ENCODE results near the gene DMD.
"Not testable (repeated sequence)": the region's sequence is repeated elsewhere in the genome, so short reads cannot be mapped to it uniquely, and the experiment has no call there.

The DMD gene

DNA sequence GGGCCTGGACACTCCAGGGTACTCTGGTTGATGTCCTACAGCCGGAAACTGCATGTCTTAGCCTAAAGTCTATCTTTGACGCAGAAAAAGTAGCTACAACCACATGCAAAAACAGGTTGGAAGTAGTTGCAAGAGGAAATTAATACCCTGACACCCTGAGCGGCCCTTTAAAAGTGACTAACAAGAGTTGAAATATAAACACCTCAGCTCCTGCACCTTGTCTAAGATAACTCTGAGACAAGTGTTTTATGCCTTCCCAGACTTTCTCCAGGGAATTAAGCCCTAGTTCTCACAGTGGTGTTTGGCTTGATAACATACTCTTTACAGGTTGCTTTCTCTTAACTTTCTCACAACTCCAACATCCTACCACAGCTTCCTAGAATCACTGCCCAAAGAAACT lies 943.1 kb downstream of the DMD start:
- DNase-seq (ENCODE audit: low read depth) = no peak

DNA sequence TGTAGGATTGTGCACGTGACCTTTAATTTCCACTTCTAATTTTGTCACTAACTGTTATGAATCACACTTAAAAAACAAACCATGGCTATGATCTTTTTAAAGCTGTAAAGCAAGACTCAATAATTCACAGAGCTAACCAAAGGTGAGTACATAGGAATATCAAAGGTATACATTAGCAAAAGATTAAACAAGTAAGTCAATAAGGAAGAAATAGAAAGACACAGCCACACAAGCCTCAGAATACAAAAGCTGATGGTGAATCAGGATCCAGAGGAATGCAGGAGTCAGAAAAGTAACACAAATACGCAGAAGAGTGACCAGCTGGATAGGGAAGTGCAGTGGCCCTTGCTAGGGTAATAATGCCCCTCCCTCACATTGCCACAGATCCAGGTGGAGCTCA lies 943.6 kb downstream of the DMD start:
- no peak for DNase-seq (ENCODE audit: low read depth)

DNA sequence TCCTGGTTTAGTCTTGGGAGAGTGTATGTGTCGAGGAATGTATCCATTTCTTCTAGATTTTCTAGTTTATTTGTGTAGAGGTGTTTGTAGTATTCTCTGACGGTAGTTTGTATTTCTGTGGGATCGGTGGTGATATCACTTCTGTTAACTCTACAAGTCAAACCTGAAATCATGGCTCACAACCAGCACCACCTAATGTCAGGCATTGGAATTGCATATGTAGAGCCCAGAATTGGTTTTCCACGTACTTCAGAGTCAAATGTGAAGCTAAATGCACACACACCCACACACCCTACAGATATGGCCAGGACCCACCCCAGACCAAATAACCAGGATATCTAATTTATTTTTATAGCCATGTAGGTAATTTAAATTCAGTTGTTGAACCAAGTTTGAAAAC lies 964.7 kb downstream of the DMD start:
- DNase-seq (ENCODE audit: low read depth) = not testable (repeated sequence)

DNA sequence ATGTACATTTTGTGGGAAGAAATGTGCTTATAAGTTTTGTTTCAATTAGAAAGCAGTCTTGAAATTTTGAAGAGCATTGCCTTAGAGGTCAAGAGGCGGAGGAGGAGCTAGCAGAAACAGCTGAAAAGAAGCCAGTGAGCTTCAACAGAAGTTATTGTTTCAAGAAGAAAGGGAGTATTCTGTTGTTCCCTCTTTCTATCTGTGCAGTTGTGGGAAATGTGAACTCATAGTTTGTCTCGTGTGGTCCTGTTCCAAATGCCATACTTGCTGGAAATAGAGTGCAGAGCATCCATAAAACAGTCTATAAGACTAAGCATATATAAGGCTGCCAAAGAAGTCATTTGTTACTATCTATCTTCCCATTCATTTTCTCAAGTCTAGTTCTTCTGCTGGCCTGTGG lies 1015.7 kb downstream of the DMD start:
- DNase-seq (ENCODE audit: low read depth) = no peak

DNA sequence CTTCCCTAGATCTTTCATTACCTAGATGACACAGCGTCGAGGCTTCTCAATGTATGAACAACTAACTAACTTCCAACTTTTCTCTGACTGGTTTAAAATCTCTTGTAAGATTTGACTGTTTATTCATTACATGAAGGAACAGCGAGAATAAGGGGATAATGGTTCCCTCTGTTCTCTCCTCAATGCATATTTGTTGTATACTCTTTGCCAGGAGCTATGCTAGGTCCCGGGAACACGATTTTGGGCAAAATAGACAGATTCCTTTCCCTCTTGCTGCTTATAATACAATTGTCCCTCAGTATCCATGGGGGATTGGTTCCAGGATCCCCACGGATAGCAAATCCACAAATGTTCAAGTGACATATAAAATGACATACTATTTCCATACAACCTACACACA lies 1020.0 kb downstream of the DMD start:
- DNase-seq (ENCODE audit: low read depth) = no peak

DNA sequence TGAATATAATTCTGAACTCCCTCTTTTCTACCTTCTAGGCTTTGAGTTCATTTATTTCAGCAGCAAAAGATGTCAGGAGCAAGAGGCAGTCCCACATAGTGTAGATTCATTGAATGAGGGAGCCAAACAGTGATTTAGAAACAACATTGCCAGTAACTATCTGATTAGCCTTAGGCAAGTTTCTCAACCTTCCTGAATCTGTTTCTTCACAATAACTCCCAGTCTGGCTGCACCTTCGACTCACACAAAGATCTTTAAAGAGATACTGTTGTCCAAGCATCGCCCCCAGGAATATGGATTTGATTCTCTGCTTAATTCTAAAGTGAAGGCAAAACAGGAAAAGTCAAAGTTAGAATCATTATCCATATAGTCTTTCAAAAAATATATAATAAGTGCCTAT lies 1026.2 kb downstream of the DMD start:
- no peak for DNase-seq (ENCODE audit: low read depth)

DNA sequence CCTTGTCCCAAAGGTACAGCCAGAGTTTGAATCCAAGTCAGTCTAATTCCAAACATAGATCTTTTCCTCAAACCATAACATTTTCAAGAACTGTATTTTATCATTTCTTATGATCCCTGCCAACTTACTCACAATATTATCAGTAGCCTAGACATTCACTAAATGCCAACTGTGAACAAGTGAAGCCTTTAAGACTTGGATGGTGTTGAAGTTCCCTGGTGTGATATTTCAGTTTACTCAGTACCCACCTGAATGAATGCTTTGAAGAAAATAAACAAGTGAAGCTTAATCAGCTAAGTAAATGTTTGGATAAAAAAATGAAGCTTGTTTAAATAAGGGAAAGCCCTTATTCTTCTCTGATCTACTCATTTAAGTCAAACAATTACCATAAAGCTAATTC lies 1028.3 kb downstream of the DMD start:
- no peak for DNase-seq (ENCODE audit: low read depth)

DNA sequence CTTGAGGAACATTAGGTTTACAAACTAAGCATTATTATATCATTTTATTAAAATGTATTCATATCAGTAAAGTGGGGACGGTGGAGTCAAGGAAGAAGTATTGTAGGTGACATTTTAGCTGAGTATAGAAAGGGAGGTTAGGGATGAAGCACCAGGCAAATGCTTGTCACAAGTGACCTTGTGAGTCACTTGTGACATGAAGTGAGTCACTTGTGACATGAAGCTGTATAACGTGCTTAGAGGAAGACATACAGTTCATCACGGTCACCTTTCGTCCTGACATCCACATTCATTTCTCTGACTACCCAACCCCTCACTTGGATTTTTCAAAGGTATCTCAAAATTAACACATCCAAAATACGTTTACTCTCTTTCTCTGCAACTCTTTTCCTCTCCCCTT lies 1034.8 kb downstream of the DMD start:
- DNase-seq (ENCODE audit: low read depth) = no peak

DNA sequence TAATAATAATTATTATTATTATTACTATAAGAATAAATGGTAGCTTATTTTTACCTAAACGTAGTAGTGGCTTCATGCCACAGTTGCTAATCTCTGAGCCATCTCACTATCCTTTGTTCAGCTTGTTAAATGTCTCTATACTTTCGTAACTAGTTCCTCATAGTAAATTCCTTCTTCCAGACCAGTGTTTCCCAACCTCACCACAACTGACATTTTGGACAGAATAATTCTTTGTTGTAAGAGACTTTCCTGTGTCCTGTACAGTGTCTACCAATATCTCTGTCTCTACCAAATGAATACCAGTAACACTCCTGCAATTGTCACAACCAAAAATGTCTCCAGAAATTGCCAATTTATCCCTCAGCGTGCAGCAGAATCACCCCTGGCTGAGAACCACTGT lies 1040.9 kb downstream of the DMD start:
- DNase-seq (ENCODE audit: low read depth) = no peak

DNA sequence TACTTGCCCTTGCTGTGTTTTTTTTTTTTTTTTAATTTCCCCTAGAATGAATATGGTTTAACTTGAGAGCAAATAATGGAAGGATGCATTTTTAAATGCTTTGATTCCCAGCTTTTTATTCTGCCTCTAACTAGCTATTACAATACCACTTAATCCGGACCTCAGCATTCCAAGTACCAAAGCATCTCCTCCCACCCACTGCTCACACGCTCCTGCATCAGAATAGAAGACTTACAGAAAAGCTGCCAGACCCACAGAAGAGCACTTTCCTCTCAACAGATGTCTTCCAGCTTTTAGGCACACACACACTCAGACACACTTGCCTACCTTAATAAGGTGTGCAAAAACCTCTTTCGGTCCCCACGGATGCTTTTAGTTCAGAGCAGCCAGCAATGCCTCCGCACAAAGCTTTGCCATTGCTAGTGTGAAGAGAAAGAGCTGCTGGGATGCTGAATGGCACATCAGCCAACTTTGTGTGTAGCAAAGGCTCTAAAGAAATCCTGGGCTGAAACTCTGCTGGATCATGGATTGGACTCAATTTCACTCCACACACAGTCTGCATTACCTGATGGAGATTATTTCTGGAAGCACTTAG lies 1056.2 kb downstream of the DMD start:
- DNase-seq (ENCODE audit: low read depth) = no peak

DNA sequence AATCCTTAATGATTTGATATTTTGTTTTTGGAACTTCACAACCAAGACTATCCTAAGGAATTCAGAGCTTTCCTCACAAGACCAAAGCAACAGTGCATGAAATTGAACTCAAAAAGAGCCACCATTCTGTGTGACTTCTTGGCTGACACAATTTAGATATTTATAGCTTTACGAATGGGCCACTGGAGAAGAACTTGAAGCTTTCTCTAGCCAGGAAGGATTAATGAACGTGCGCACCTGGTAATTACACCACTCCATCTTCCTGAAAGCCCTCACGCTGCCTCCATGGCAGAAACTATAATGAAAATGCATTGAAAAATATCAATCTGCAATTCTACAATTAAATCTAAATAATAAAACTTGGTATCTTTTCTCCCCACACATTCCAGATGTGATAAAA lies 1057.8 kb downstream of the DMD start:
- DNase-seq (ENCODE audit: low read depth) = no peak

DNA sequence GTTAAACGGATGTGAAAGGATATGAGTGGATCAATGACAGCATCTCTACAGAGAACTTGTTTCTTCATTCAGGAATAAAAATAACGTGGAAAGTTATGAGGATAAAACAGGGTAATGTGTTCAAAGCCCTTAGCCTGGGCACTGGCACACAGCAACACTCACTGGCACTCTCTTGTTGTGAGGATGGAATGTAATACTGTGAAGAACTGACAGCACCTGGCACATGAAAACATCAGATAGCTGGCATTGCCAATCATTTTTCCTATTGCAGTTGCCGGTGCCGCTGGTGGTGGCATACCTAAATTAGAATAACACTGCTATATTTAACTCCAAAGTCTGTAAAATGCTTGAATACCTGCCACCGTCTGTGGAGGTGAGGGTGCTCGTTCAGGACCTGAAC lies 1061.2 kb downstream of the DMD start:
- DNase-seq (ENCODE audit: low read depth) = no peak

DNA sequence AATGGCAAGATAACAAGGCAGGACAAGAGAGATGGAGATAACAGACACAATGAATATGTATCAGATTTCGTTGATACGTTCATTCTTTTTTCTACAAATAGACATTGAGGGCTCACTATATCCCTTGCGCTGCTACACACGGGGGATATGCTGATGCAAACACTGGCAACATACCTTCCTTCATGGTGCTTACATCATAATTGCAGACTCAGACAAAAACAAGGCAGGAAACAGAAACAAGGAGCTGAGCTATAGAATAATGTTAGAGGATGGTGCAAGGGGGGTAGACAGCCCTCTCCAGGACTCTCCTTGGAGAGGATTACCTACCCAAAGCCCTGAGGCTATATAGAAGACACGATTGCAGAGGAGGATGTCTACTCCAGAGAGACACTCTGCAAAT lies 1069.5 kb downstream of the DMD start:
- DNase-seq (ENCODE audit: low read depth) = no peak

DNA sequence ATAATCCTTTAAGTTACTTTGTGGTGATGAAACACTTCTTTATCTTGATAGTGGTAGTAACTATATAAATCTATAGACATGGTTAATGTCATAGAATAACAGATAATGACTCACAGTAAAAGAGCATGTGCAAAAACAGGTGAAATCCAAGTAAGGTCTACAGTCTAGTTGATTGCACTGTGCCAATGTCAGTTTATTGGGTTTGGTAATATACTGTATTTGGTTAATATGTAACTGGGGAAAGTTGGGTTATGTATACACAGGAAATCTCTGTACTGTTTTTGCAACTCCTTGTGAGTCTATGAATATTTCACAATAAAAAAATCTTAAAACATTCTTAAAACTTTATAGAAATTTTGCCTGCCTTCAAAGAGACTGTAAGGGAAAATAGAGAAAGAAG lies 1071.9 kb downstream of the DMD start:
- no peak for DNase-seq (ENCODE audit: low read depth)

DNA sequence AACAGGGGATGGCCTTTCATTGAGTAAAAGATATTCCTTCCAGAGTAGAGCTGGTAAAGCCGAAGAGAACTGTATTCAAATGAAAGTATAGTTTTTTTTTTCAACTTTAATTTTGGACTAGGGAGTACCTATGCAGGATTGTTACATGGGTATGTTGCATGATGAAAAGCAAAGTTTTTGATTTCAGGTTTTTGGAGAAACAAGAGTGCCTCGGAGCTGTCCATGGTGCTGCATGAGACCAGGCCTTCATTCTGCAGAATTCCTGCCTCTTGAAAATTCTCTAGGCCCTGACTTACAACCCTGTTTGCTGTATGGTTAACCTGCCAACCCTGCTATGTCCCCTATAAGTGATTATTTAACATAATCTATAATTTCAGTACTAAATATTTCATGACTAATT lies 1073.8 kb downstream of the DMD start:
- no peak for DNase-seq (ENCODE audit: low read depth)

DNA sequence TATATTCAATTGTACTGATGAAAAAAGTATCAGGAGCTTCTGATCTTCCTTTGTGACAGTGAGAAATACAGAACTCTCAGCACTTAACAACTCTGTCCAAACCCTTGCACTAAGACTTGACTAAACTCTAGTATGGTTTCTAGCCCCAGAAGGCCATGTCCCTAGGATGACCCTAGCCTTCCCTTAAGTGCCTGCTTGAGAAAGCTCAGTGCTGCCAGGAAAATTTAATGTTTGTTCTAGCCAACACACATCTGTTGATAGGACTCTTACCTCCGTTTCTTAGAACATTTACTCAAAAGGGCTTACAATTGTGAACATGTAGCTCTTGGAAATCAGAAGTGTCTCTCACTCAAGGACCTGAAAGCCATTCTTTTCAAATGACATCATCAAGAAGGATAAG lies 1084.4 kb downstream of the DMD start:
- DNase-seq (ENCODE audit: low read depth) = no peak

DNA sequence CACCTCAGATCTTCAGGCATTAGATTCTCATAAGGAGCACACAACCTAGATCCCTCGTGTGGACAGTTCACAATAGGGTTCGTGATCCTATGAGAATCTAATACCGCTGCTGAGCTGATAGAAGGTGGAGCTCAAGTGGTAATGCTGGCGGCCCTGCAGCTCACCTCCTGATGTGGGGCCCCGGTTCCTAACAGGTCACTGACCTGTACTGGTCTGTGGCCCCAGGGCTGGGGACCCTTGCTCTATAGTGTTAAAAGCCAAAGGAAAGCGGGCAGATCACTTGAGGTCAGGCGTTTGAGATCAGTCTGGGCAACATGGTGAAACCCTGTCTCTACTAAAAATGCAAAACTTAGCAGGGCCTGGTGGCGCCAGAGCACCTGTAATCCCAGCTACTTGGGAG lies 1092.5 kb downstream of the DMD start:
- DNase-seq (ENCODE audit: low read depth) = no peak

DNA sequence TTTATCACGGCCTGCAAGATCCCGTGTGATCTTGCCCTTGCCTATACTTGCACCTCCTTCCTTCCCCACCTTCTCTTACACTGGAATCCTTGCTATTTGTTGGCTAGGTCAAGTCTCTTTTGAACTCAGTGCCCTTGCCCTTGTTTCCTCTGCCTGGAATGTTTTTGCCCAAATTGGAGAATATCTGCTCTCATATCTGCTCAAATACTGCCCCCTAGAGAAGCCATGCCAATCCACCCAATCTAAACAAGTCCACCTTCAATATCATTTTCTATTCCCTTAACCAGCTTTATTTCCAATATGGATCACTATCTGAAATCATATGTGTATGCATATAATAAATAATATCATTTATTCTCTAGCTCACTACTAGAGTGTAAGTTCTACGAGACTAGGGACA lies 1095.3 kb downstream of the DMD start:
- no peak for DNase-seq (ENCODE audit: low read depth)

DNA sequence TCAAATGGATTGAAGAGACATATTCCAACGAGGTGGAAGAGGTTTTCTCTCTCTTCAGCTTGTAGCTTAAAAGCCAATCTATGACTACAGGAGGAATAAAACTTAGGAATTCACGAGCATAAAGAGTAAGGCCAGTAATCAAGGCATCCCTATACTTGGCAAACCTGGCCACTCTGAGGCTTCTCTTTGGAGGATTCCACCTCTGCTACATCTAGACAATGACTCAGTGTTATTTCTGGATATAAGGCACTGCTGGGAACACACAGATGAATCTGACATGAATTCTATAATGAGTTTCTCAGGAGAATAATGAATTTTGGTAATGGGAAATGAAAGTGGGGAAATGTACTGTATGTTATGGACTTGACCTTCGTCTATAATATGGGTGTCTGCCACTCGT lies 1123.7 kb downstream of the DMD start:
- DNase-seq (ENCODE audit: low read depth) = no peak

DNA sequence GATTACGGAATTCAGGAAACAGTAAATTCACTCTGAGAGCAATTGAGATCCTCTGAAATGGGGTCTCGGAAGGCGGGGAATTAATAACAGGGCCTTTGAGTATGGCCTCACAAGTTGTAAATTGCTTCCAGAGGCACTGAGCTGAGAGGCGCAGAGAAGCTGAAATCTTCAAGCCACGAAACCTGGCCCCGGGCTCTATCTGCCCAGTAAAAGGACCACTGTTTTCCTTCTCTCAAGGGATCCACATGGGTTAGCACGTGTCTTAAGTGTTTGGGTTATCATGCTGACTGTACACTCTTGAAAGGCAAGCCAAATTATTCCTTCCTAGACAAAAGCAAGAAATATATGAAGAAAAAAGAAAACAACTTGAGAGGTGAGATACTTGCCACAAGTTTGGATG lies 1126.6 kb downstream of the DMD start:
- DNase-seq (ENCODE audit: low read depth) = no peak

DNA sequence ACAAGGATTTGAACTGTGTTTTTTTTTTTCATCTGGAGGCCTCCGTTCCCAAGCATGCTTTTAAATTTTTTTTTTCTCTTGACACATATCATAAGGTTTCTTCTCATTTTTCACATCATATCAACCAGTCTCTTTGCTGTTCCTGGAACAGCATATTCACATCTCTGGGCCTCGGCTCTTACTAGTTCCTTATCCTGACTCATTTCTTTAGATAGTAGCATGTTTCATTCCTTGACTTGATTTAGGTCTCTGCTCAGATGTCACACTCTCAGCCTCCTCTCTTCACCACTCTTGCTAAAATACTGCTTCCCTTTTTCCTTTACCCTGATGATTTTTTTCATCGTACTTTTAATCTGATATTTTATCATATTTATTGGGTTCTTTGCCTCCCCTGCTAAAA lies 1163.1 kb downstream of the DMD start:
- no peak for DNase-seq (ENCODE audit: low read depth)

DNA sequence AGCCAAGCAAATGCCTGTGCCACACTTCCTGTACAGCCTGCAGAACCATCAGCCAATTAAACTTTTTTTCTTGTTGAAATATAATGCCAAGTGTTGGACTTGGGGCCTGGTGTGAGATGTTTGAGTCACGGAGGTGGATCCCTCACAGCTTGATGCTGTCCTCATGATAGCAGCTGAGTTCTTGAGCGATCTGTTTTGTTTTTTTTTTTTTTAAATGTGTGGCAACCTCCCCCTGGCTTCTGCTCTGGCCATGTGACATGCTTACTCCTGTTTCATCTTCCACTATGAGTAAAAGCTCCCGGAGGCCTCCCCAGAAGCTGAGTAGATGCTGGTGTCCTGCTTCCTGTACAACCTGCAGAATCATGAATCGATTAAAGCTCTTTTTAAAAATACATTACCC lies 1166.2 kb downstream of the DMD start:
- no peak for DNase-seq (ENCODE audit: low read depth)

DNA sequence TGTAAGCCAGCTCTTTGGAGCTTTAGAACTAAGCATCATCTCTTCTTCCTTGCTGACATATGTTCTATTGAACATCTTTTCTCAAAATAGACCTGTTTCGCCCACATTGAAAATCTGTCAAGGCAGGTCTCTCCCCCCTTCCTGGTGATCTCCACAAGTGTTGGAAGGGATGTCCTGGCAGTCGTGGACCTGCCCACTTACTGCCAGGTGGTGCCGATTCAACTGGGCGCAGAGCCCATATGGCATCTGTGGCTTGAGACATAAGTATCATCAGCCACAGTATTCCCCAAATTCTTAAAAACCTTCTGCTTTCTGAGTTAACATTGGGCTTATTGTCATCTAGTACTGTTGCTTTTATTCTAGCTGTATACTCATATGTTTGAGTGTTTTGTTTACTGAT lies 1170.2 kb downstream of the DMD start:
- DNase-seq (ENCODE audit: low read depth) = no peak

DNA sequence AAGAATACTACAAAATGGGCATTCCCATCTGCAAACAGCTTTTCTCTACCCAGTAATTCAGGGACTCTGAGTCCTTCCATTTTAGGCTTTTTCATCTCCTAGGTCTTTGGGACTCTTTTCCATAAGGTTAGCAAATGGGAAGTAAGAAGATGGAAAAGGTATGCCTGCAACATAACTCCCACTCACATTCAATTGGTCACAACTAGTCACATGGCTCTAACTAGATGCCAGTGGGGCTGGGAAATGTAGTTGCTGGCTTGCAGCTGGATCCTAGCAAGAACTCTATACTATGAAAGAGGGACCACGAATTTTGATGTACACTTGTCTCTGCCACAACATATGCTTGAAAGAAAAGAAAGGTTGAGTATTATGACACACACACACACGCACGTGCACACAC lies 1184.6 kb downstream of the DMD start:
- DNase-seq (ENCODE audit: low read depth) = no peak

DNA sequence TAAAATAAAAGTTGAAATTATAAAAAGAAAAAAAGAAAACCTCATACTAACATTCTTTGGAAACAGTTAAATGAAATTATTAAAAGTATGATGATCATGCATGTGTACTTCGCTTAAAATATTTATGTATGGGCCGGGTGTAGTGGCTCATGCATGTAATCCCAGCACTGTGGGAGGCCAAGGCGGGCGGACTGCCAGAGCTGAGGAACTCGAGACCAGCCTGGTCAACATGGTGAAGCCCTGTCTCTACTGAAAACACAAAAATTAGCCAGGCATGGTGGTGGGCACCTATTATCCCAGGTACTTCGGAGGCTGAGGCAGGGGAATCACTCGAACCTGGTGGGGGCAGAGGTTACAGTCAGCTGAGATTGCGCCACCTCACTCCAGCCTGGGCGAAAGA lies 1187.3 kb downstream of the DMD start:
- no peak for DNase-seq (ENCODE audit: low read depth)

Measured in CMK (cell line).